Measurements from ENCODE around the gene NOS3.

Gene NOS3

GRCh38 chr7:150970424-150970823 is 20.4 kb upstream of the NOS3 start:
- no peak for TF ChIP-seq CTCF (IDR thresholded peaks at IDR 0.05; ENCODE audit: control insufficient read depth, extremely low read depth, insufficient read depth)
- DNase-seq (ENCODE audit: low read depth): no peak

GRCh38 chr7:150971242-150972022 is 19.4 kb upstream of the NOS3 start:
- DNase-seq (ENCODE audit: low read depth): no peak
- no peak overlapping the region for H3K4me3 ChIP-seq (ENCODE audit: low read depth, low read length)
- no peak for TF ChIP-seq CTCF (IDR thresholded peaks at IDR 0.05; ENCODE audit: control insufficient read depth, extremely low read depth, insufficient read depth)

More at GRCh38 chr7:150970424-150970823, 20.4 kb upstream of the NOS3 start:
- no peak overlapping the region for H3K4me3 ChIP-seq (ENCODE audit: low read depth, low read length)

- H3K4me3 ChIP-seq (ENCODE audit: low read depth, low read length): no peak overlapping the region
- no peak for TF ChIP-seq CTCF (IDR thresholded peaks at IDR 0.05; ENCODE audit: control insufficient read depth, extremely low read depth, insufficient read depth)
- no peak for DNase-seq (ENCODE audit: low read depth)
These were observed 18.8 kb upstream of the NOS3 start for GRCh38 chr7:150972023-150972468.

- DNase-seq (ENCODE audit: low read depth): no peak
- H3K4me3 ChIP-seq (ENCODE audit: low read depth, low read length): no peak overlapping the region
- no peak for TF ChIP-seq CTCF (IDR thresholded peaks at IDR 0.05; ENCODE audit: control insufficient read depth, extremely low read depth, insufficient read depth)
These were observed 18.1 kb upstream of the NOS3 start for GRCh38 chr7:150972741-150973140.

- no peak for TF ChIP-seq CTCF (IDR thresholded peaks at IDR 0.05; ENCODE audit: control insufficient read depth, extremely low read depth, insufficient read depth)
- DNase-seq (ENCODE audit: low read depth): no peak
- peak overlapping the region; percentile 9; the same call in 1 of the 2 replicates for H3K4me3 ChIP-seq (ENCODE audit: low read depth, low read length)
These were observed 17.0 kb upstream of the NOS3 start for GRCh38 chr7:150973571-150974451.

- H3K4me3 ChIP-seq (ENCODE audit: low read depth, low read length): peak overlapping the region; percentile 58
- no peak for DNase-seq (ENCODE audit: low read depth)
- TF ChIP-seq CTCF (IDR thresholded peaks at IDR 0.05; ENCODE audit: control insufficient read depth, extremely low read depth, insufficient read depth): 0 out of 2 replicates have a peak, but pooled peaks have one; percentile 14
These were observed 16.1 kb upstream of the NOS3 start for GRCh38 chr7:150974468-150975391.
